GM19099 (cell line): ENCODE measurements around the gene SMAP1.

Experiments
- POLR2A ChIP-seq: IDR thresholded peaks from 3 replicates; pipeline ENCODE4 v1.6.1; 2011; ENCODE audit warnings: low read depth; ENCODE audit not compliant: insufficient read length; ENCODE audit errors: extremely low read depth

SMAP1 gene

GRCh38 chr6:70864401-70864800, 196.7 kb downstream of the SMAP1 start:
- no peak for TF ChIP-seq POLR2A

- TF ChIP-seq POLR2A: no peak
Measured at GRCh38 chr6:70872469-70872868, 204.8 kb downstream of the SMAP1 start.

GRCh38 chr6:70874181-70874913, 206.7 kb downstream of the SMAP1 start:
- no peak for TF ChIP-seq POLR2A

- no peak for TF ChIP-seq POLR2A
Measured at GRCh38 chr6:70879496-70879895, 211.8 kb downstream of the SMAP1 start.

GRCh38 chr6:70884074-70884983, 216.6 kb downstream of the SMAP1 start:
- TF ChIP-seq POLR2A: no peak

- no peak for TF ChIP-seq POLR2A
Measured at GRCh38 chr6:70886071-70886470, 218.4 kb downstream of the SMAP1 start.

GRCh38 chr6:70886661-70887060, 219.0 kb downstream of the SMAP1 start:
- TF ChIP-seq POLR2A: no peak

- no peak for TF ChIP-seq POLR2A
Measured at GRCh38 chr6:70889270-70889669, 221.6 kb downstream of the SMAP1 start.

- no peak for TF ChIP-seq POLR2A
Measured at GRCh38 chr6:70894001-70894400, 226.3 kb downstream of the SMAP1 start.

GRCh38 chr6:70900047-70900446, 232.4 kb downstream of the SMAP1 start:
- TF ChIP-seq POLR2A: no peak

- TF ChIP-seq POLR2A: no peak
Measured at GRCh38 chr6:70901324-70901723, 233.6 kb downstream of the SMAP1 start.

- TF ChIP-seq POLR2A: no peak
Measured at GRCh38 chr6:70903665-70904452, 236.2 kb downstream of the SMAP1 start.

GRCh38 chr6:70905742-70906141, 238.1 kb downstream of the SMAP1 start:
- TF ChIP-seq POLR2A: no peak
